ENCODE measurements around the gene FAM221B.

Gene FAM221B

DNA sequence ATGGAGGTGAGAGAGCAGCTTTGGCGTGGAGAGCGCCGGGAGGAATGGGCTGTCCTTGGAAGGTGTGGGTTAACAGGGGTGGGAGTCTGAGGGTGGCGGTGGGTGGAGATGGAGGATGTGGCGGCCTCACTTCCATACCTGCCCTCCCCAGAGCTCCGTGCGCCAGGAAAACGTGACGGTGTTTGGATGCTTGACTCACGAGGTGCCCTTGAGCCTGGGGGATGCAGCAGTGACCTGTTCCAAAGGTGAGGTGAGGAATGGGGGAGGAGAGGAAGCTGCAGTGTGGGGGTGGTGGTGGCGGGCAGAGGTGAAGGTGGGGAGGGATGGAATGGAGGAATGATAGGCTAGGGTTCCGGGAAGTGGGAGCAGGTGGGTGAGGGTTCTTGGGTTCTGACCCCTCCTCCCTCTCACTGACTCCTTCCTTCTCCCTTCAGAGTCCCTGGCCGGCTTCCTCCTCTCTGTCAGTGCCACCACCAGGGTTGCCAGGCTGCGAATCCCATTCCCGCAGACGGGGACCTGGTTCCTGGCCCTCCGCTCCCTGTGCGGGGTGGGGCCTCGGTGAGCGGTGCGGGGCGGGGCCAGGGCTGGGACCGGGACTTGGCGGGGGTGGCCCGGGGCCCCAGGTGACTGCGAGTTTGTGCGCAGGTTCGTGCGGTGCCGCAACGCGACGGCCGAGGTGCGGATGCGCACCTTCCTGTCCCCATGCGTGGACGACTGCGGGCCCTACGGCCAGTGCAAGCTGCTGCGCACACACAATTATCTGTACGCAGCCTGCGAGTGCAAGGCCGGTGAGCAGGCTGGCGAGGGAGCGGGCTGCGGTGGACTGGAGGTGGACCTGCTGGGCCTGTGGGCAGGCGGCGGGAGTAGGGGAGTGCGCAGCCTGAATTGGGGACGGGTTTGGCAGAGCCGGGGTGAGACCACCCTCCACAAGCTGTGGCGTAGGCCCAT, 17.6 kb upstream of the FAM221B start:
- TF ChIP-seq, protein P1, sequence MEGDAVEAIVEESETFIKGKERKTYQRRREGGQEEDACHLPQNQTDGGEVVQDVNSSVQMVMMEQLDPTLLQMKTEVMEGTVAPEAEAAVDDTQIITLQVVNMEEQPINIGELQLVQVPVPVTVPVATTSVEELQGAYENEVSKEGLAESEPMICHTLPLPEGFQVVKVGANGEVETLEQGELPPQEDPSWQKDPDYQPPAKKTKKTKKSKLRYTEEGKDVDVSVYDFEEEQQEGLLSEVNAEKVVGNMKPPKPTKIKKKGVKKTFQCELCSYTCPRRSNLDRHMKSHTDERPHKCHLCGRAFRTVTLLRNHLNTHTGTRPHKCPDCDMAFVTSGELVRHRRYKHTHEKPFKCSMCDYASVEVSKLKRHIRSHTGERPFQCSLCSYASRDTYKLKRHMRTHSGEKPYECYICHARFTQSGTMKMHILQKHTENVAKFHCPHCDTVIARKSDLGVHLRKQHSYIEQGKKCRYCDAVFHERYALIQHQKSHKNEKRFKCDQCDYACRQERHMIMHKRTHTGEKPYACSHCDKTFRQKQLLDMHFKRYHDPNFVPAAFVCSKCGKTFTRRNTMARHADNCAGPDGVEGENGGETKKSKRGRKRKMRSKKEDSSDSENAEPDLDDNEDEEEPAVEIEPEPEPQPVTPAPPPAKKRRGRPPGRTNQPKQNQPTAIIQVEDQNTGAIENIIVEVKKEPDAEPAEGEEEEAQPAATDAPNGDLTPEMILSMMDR (IDR thresholded peaks at IDR 0.05; ENCODE audit: low read depth, low read length) = no peak
- no peak overlapping the region for H3K4me3 ChIP-seq (ENCODE audit: low read depth, low read length)

DNA sequence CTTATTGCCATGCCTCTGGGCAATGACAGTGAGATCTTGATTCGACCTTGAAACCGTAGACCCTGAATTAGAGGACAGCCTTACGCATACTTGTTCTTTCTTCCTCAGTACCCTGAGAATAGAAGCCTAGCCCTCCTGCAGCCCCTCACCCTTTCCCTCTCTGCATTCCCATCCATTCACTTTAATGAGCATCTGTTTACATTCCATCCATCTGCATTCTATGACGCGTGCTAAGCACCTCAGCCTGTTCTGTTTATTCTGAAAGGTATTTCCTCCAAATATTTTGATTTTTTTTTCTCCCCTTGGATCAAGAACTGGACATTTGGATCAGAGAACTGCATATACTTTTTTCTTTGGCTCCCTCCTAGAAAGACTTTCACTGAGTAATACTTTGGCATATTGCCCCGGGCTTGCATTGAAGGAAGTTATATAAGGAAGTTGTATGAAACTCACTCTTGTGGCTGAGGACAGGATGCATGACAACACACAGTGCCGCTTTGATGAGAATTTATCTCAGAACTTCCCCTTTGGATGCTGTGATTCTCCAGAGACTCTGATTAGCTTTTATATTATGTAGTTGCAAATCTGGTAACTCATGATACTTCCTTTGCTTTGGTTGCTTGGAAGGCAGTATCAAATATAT, 16.2 kb upstream of the FAM221B start:
- TF ChIP-seq, protein P1 (IDR thresholded peaks at IDR 0.05; ENCODE audit: low read depth, low read length) = no peak
- H3K4me3 ChIP-seq (ENCODE audit: low read depth, low read length) = no peak overlapping the region

DNA sequence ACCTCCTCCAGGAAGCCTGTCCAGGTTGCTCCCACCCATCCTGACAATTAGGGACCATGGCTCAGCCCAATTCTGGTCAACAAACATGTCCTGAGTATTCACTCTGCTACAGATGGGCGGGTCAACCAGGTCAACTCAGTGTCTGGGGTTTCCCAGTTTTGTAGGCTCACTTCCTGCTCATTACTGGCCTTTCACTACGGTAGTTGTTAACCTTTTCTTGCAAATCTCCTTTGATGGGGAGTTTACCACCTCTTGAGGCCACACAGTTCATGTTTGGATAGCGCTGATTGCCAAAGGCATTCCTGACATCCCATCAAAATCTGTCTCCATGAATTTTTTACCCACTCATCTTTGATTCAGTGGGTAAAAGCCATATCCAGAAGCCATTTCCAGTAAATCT, 14.3 kb upstream of the FAM221B start:
- TF ChIP-seq, protein P1 (IDR thresholded peaks at IDR 0.05; ENCODE audit: low read depth, low read length) = no peak
- no peak overlapping the region for H3K4me3 ChIP-seq (ENCODE audit: low read depth, low read length)

DNA sequence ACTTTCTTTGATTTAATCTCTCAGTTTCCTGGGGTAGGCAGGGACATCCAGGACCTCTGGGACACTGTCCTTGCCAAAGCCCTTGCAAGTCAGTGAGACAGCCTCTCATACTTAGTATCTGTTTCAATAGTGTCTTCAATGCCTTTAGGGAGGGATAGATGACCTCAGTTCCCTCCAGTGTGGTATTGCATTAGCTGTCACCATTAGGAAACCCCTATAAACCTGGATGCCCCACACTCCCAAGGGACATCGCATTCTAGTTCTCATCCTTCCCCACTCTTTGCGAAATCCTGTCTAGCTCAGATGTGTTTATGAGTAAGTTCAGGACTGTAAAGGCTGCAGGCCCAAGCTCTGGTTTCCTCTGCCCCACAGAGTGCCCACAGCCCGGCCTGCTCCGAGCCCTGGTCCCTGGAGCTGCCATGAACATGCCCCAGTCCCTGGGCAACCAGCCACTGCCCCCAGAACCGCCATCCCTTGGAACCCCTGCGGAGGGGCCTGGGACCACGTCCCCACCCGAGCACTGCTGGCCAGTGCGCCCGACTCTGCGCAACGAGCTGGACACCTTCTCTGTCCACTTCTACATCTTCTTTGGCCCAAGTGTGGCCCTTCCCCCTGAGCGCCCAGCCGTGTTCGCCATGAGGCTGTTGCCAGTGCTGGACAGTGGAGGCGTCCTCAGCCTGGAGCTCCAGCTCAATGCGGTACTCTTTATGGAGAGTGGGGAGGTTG, 13.7 kb upstream of the FAM221B start:
- TF ChIP-seq, protein P1 (IDR thresholded peaks at IDR 0.05; ENCODE audit: low read depth, low read length) = no peak
- no peak overlapping the region for H3K4me3 ChIP-seq (ENCODE audit: low read depth, low read length)

DNA sequence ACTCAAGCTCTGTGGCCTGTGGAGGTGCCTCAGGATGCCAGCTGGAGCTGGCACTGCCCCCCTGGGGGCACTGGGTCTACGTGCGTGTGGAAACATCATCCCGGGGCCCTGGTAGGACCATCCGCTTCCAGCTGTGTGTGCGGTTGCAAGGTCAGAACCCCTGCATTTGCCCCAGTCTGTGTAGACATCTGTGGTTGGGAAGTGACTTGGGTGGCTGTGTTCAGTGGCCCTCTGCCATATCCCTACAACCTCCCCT, 13.0 kb upstream of the FAM221B start:
- no peak overlapping the region for H3K4me3 ChIP-seq (ENCODE audit: low read depth, low read length)
- TF ChIP-seq, protein P1 (IDR thresholded peaks at IDR 0.05; ENCODE audit: low read depth, low read length) = no peak

DNA sequence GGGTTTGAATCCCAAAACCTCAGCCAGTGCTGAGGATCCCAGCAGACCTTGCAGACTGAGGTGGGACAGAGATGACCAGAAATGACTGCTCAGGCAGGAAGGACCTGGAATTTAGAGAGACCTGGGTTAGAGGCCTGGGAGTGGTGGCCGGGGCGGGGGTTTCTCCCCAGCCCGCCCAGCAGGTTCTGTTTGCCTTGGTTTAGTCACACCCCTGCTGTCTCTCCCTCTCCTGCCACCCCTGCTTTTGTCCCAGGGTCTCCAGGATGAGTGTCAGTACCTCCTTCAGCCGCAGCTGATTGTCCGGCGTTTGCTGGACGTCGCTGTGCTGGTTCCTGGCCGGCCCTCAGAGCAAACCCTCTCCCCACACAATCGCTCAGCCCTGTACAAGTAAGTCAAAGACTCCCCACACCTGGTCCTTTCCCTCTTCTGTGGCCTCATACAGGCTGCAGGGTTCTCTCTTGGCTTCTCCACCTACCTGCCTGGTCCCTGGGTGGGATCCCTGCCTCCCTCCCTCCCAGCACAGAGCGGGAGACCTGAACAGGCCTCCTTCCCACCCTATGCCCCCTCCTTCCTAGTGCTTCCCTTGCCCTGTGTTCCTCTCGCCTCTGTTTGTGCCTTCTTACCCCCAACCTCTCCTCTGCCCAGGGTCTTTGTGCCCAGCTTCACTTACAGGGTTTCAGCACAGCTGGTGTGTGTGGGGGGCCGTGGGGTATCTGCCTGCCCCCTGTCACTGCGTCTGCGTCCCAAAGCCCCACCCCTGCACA, 12.5 kb upstream of the FAM221B start:
- TF ChIP-seq, protein P1 (IDR thresholded peaks at IDR 0.05; ENCODE audit: low read depth, low read length) = no peak
- no peak overlapping the region for H3K4me3 ChIP-seq (ENCODE audit: low read depth, low read length)
